Measurements from ENCODE around the gene TRAPPC11. TPM values are rescaled to one million over a fixed set of nuclear protein-coding genes. Genes with fewer than 3 reads are reported as not detected.

Gene TRAPPC11
- total RNA-seq, 1 experiment from 2014 or later, result 15.6 TPM

DNA sequence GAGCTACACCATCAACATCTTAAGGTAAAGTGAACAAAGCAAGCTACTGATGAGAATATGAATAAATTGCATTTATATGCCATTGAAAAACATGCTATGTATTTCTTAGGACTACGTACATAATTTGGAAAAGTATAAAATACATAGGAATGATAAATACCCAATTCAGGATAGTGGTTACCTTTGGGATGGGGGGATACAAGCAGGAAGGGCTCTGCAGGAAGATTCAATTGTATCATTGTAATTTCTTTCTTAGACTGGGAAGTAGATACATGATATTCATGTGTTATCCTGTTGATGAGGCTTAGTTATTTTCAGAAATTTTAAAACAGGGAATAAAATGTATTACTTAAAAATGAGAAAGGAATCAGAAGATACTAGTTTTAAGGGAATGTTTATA lies 43.4 kb downstream of the TRAPPC11 start:
- H3K9me2 ChIP-seq (ENCODE audit: insufficient read depth), result no peaks in the 10 kb centered on the region
- no peaks in the 10 kb centered on the region for H3K36me3 ChIP-seq (ENCODE audit: control insufficient read depth in 1 of 2, insufficient read depth in 2 of 2, low read length in 2 of 2)
- no peaks in the 10 kb centered on the region for H3K79me2 ChIP-seq (ENCODE audit: insufficient read depth, low read length)
- H3K9ac ChIP-seq (ENCODE audit: low read length), result no peak overlapping the region
- no peaks in the 10 kb centered on the region for H3K4me1 ChIP-seq (ENCODE audit: control insufficient read depth in 1 of 2, insufficient read depth in 2 of 2, low read length in 2 of 2)
- no peaks in the 10 kb centered on the region for H4K20me1 ChIP-seq (ENCODE audit: insufficient read depth)
- DNase-seq (ENCODE audit: low read depth, low spot score) (no peak), ATAC-seq (no peak)
- no peak overlapping the region for H3K27ac ChIP-seq (ENCODE audit: low read depth, low read length)
- H3K4me2 ChIP-seq (ENCODE audit: low read length), result no peak overlapping the region
- ChIA-PET CTCF (no interaction called here), RAD21 (ENCODE audit: low non-redundant PET in 1 of 2, low total read pairs in 2 of 2, uncharacterized antibody in 2 of 2, unreplicated experiment in 2 of 2) (no interaction called here), POLR2A (no interaction called here)
- intact Hi-C loops (cut with micrococcal nuclease), result no loop called here
- H3K4me3 ChIP-seq (replicated peaks in 1 of 2; ENCODE audit: low read depth in 1 of 2, low read length in 2 of 2), result no peak overlapping the region
- TF ChIP-seq POLR2A (IDR thresholded peaks at IDR 0.05; ENCODE audit: borderline replicate concordance, extremely low read depth, insufficient read depth, insufficient read length) (no peak), CEBPB (IDR thresholded peaks at IDR 0.05; ENCODE audit: low read depth) (no peak), EGR1 (IDR thresholded peaks at IDR 0.05; ENCODE audit: low read depth) (no peak), RAD21 (IDR thresholded peaks at IDR 0.05; ENCODE audit: low read depth) (no peak), JUND (IDR thresholded peaks at IDR 0.05) (no peak)
- TF ChIP-seq, protein P1, sequence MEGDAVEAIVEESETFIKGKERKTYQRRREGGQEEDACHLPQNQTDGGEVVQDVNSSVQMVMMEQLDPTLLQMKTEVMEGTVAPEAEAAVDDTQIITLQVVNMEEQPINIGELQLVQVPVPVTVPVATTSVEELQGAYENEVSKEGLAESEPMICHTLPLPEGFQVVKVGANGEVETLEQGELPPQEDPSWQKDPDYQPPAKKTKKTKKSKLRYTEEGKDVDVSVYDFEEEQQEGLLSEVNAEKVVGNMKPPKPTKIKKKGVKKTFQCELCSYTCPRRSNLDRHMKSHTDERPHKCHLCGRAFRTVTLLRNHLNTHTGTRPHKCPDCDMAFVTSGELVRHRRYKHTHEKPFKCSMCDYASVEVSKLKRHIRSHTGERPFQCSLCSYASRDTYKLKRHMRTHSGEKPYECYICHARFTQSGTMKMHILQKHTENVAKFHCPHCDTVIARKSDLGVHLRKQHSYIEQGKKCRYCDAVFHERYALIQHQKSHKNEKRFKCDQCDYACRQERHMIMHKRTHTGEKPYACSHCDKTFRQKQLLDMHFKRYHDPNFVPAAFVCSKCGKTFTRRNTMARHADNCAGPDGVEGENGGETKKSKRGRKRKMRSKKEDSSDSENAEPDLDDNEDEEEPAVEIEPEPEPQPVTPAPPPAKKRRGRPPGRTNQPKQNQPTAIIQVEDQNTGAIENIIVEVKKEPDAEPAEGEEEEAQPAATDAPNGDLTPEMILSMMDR (IDR thresholded peaks at IDR 0.05 in 2 of 3, conservative IDR thresholded peaks at IDR 0.05 in 1 of 3; ENCODE audit: borderline replicate concordance in 1 of 3, insufficient read depth in 1 of 3, low read depth in 2 of 3, low read length in 2 of 3), result no peak
- TF ChIP-seq, protein P2, sequence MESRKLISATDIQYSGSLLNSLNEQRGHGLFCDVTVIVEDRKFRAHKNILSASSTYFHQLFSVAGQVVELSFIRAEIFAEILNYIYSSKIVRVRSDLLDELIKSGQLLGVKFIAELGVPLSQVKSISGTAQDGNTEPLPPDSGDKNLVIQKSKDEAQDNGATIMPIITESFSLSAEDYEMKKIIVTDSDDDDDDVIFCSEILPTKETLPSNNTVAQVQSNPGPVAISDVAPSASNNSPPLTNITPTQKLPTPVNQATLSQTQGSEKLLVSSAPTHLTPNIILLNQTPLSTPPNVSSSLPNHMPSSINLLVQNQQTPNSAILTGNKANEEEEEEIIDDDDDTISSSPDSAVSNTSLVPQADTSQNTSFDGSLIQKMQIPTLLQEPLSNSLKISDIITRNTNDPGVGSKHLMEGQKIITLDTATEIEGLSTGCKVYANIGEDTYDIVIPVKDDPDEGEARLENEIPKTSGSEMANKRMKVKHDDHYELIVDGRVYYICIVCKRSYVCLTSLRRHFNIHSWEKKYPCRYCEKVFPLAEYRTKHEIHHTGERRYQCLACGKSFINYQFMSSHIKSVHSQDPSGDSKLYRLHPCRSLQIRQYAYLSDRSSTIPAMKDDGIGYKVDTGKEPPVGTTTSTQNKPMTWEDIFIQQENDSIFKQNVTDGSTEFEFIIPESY (IDR thresholded peaks at IDR 0.05; ENCODE audit: extremely low read depth, insufficient replicate concordance, low read length), result no peak
- no peak overlapping the region for H2AFZ ChIP-seq (ENCODE audit: low read depth, low read length, poor library complexity, severe bottlenecking)
- BruUV-seq (replicated peaks), result no TSS peak
- no peaks in the 10 kb centered on the region for H3K9me3 ChIP-seq (ENCODE audit: control insufficient read depth in 1 of 2, insufficient read depth in 1 of 2, low read depth in 1 of 2, low read length in 2 of 2)
- no peaks in the 10 kb centered on the region for H3K27me3 ChIP-seq (ENCODE audit: insufficient read depth, low read length)
